Left lung (tissue), 10 donors: ENCODE data around the gene CELF4. TPM values are rescaled to one million over a fixed set of nuclear protein-coding genes. Genes with fewer than 3 reads are reported as not detected.

ENCODE experiments used
- ATAC-seq: fragments of 200-7000 bp; cut with Tn5 transposase; one replicate; pipeline ENCODE4 v1.9.1; 2020; ENCODE audit warnings: moderate library complexity
- DNase-seq, 4 donors: peaks; one replicate each; pipeline ENCODE4 v3.0.0-alpha.2; 2013 to 2020
- H3K27ac ChIP-seq, 2 donors: fragments of 200-600 bp; sonication (generic) in 1 of 2; one replicate each; pipeline versions ENCODE4 v1.5.0 to v1.8.0; 2020 to 2021
- H3K27me3 ChIP-seq, 2 donors: fragments of 200-600 bp; sonication (generic) in 1 of 2; one replicate each; pipeline versions ENCODE4 v1.5.0 to v1.8.0; 2020 to 2021
- H3K36me3 ChIP-seq, 2 donors: fragments of 200-600 bp; sonication (generic) in 1 of 2; one replicate each; pipeline versions ENCODE4 v1.5.0 to v1.8.0; 2020 to 2021
- H3K4me1 ChIP-seq, 2 donors: fragments of 200-600 bp; one replicate each; pipeline ENCODE4 v1.8.0; 2021
- H3K4me3 ChIP-seq, 2 donors: fragments of 200-600 bp; sonication (generic) in 1 of 2; one replicate each; pipeline versions ENCODE4 v1.5.0 to v1.8.0; 2020 to 2021; ENCODE audit warnings: mild to moderate bottlenecking in 1 of 2
- H3K9me3 ChIP-seq, 2 donors: fragments of 200-600 bp; sonication (generic) in 1 of 2; one replicate each; pipeline versions ENCODE4 v1.5.0 to v1.8.0; 2020 to 2021
- intact Hi-C, 2 donors: fragments of 100-400 bp; cut with DNase I; formaldehyde crosslinking; loops; one replicate each; pipeline versions ENCODE4 v1.11.2 to v1.14.2; 2022
- polyA plus RNA-seq, 6 donors: library from polyadenylated mRNA; unstranded; fragments of 120-200 nt; gene quantifications; one replicate each; pipeline ENCODE4 v1.2.1, GENCODE V29; 2013; ENCODE audit not compliant: insufficient read length in 6 of 6
- total RNA-seq, 2 donors: library from RNA; stranded (reverse); fragmentation: NEBNext Ultra II Directional; extraction: Animal tissue kit (Norgen Biotek cat#: 25700); gene quantifications; one replicate each; pipeline ENCODE4 v1.2.1, GENCODE V29; 2021
- TF ChIP-seq, protein P1 (sequence below), 2 donors: fragments of 200-600 bp; sonication (generic) in 1 of 2; IDR thresholded peaks; one replicate each; pipeline versions ENCODE4 v1.5.0 to v1.8.0; 2021; ENCODE audit warnings: antibody characterized with exemption in 2 of 2
- donor health status: DM: no; HTN: yes; CAD: no.
- donor health status: DM: no; HTN: no; CAD: no.

CELF4 gene
- total and polyA plus RNA-seq, 8 donors = 1.1 to 10.3 (median 7.4) TPM

DNA sequence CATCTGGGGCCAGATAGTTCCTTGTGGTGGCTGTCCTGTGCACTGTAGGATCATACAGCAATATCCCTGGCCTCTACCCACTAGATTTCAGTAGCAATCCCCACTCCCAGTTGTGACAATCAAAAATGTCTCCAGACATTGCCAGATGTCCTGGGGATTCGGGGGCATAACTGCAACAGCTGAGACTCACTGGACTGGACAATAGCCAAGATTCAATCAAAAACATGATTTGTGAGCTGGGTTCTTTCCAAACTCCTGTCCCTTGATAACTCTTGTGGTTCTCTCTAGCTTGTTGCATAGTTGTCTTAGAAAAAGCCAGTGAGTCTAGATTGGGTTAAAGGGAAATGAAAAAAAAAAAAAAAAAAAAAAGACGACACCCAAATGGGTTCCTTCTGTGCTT lies 293.4 kb downstream of the CELF4 start:
- no peak for ATAC-seq
- Histone ChIP-seq H3K27ac (no peak overlapping the region), H3K4me3 (no peak overlapping the region), H3K36me3 (no peaks in the 10 kb centered on the region), H3K27me3 (peaks cover 28 to 59% of the 10 kb centered on the region in 2 donors), H3K9me3 (no peaks in the 10 kb centered on the region), H3K4me1 (no peaks in the 10 kb centered on the region)
- TF ChIP-seq, protein P1, sequence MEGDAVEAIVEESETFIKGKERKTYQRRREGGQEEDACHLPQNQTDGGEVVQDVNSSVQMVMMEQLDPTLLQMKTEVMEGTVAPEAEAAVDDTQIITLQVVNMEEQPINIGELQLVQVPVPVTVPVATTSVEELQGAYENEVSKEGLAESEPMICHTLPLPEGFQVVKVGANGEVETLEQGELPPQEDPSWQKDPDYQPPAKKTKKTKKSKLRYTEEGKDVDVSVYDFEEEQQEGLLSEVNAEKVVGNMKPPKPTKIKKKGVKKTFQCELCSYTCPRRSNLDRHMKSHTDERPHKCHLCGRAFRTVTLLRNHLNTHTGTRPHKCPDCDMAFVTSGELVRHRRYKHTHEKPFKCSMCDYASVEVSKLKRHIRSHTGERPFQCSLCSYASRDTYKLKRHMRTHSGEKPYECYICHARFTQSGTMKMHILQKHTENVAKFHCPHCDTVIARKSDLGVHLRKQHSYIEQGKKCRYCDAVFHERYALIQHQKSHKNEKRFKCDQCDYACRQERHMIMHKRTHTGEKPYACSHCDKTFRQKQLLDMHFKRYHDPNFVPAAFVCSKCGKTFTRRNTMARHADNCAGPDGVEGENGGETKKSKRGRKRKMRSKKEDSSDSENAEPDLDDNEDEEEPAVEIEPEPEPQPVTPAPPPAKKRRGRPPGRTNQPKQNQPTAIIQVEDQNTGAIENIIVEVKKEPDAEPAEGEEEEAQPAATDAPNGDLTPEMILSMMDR (IDR thresholded peaks at IDR 0.05) = no peak
- no peak for DNase-seq
- intact Hi-C loops = no loop called here

DNA sequence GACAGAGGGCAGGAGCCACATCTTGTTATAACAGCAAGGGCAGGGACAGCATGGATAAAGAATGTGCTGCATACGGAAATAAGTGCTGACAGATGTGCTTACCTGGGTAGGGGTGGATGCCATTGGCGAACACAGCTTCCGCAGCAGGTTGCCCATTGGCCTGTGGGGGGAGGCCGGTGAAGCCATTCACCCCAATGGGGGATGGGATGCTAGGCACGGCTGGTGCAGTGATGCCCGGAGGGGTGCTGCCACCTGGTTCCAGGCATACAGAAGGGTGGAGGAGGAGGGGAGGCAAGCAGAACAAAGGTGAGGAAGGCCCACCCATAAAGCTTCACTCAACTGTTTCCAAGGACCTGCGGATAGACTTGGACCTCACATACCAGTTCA lies 294.9 kb downstream of the CELF4 start:
- no peaks in the 10 kb centered on the region for H3K36me3 ChIP-seq
- H3K27ac ChIP-seq = no peak overlapping the region
- no peaks in the 10 kb centered on the region for H3K9me3 ChIP-seq
- no peaks in the 10 kb centered on the region for H3K4me1 ChIP-seq
- ATAC-seq (no peak), DNase-seq (peak in 1 of 4 donors; percentile 53)
- intact Hi-C loops = no loop called here
- no peak overlapping the region for H3K4me3 ChIP-seq
- TF ChIP-seq, protein P1 (IDR thresholded peaks at IDR 0.05) = no peak
- H3K27me3 ChIP-seq = peaks cover 22 to 57% of the 10 kb centered on the region in 2 donors

DNA sequence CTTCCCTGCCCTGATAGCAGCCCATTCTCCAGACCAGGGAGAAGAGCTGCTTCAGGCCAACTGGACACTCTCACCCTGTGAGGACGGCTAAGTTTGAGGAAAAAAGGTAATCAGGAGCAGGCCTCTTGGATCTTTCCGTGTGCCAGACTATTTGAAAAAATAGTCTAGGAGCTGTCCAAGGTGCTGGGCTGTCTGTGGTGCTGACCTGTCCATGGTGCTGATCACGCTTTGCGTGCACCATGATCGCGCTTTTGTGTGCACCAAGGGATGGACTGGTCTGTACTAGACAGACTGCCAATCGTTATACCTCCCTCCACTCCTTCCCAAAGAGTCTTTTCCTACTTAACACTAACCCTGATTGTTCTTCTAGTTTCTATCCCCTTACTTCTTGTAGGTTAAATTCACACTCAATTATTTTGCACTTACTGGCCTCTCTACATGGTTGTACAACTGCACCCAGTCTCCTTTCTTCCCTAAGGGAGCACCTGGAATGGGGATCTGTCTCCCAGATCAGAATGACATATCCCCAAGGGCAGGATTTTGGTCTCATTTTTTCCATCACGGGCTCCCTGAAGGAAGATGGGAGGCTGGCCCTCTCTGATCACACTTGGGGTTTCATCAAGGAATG lies 295.4 kb downstream of the CELF4 start:
- Histone ChIP-seq H3K4me3 (no peak overlapping the region), H3K27me3 (peaks cover 18 to 57% of the 10 kb centered on the region in 2 donors), H3K4me1 (no peaks in the 10 kb centered on the region), H3K9me3 (no peaks in the 10 kb centered on the region), H3K36me3 (no peaks in the 10 kb centered on the region), H3K27ac (no peak overlapping the region)
- intact Hi-C loops = no loop called here
- DNase-seq (peak in 3 of 4 donors; percentile 31 to 83 (median 74)), ATAC-seq (peak; percentile 92)
- TF ChIP-seq, protein P1 (IDR thresholded peaks at IDR 0.05) = no peak

DNA sequence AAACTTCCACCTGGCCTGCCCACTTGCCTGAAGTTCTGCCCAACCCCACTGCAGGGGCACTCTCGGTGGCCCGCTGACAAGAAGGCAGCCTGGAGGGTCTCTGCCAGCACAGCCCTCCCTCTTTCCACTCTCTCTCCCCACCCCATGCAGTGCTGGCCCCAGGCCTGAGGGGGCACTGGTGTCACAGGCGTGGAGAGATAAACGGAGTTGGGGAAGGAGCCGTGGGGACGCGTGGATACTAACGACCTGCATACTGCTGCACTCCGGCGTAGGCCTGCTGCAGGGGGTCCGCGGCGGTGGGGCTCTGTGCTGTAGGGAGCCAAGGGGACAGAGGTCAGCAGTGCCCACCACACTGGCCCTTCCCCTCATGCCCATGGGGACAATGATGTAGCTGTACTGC lies 299.3 kb downstream of the CELF4 start:
- intact Hi-C loops = no loop called here
- TF ChIP-seq, protein P1 (IDR thresholded peaks at IDR 0.05) = no peak
- no peaks in the 10 kb centered on the region for H3K36me3 ChIP-seq
- peaks cover 0 to 24% of the 10 kb centered on the region in 2 donors for H3K27me3 ChIP-seq
- ATAC-seq (no peak), DNase-seq (peak in 1 of 4 donors; percentile 68)
- H3K27ac ChIP-seq = no peak overlapping the region
- H3K4me1 ChIP-seq = no peaks in the 10 kb centered on the region
- H3K9me3 ChIP-seq = no peaks in the 10 kb centered on the region
- H3K4me3 ChIP-seq = no peak overlapping the region

DNA sequence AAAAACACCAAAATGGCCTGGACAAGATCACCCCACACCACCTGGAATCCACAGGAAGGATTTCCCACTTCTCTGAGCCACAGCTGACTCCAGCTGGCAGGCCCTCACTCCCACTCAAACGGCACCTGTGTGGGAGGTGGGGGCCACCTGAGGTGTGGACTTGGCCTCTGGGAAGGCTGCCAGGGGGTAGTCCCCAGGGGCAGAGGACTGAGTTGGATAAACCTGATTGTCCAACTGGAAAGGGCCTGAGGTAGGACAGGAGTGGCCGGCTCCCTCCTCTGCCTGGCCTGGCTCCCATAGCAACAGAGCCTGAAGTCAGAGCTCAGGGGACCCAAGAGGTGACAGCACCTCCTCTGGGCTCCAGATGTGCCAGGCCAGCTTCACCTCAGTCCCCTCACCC lies 300.2 kb downstream of the CELF4 start:
- no peaks in the 10 kb centered on the region for H3K4me1 ChIP-seq
- TF ChIP-seq, protein P1 (IDR thresholded peaks at IDR 0.05) = no peak
- ATAC-seq (no peak), DNase-seq (peak in 1 of 4 donors; percentile 61)
- H3K4me3 ChIP-seq = no peak overlapping the region
- no peak overlapping the region for H3K27ac ChIP-seq
- no peaks in the 10 kb centered on the region for H3K36me3 ChIP-seq
- intact Hi-C loops = no loop called here
- peaks cover 0 to 24% of the 10 kb centered on the region in 2 donors for H3K27me3 ChIP-seq
- no peaks in the 10 kb centered on the region for H3K9me3 ChIP-seq
